Measurements from ENCODE around the gene SMIM20.

The SMIM20 gene

DNA sequence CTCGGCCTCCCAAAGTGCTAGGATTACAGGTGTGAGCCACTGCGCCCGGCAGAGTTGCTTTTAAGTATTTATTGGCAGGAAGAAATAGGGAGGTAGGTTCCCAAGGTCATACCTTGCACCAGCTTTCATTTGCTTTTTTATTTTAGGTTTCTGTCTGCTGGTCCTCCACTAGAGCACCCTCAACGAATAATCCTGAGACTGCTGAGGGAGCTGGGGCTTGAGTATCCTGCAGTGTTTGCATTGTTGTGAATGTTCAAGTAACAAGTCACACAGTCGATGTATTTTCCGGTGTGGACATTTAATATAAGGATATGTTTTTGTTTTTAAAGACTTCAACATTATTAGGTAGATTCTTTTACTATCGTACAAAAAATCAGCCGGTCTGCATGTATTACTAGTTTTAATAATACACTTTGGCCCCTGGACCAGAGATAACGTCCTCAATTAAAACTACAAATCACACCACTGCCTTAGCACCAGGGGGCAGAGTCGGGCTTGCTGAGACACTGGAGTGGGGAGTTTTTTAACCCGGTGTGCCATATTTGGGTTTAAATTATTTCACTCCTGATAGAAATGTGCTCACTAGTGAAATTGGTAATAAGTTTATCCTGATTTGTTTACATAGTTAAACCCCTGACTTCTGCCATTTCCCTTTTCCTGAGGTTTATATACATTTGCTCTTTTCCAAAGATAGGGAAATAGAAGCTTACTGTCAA is 11.6 kb downstream of the SMIM20 start:
- in situ Hi-C loops (cut with MboI; ENCODE audit: low sequenced_read_pairs): no loop called here

DNA sequence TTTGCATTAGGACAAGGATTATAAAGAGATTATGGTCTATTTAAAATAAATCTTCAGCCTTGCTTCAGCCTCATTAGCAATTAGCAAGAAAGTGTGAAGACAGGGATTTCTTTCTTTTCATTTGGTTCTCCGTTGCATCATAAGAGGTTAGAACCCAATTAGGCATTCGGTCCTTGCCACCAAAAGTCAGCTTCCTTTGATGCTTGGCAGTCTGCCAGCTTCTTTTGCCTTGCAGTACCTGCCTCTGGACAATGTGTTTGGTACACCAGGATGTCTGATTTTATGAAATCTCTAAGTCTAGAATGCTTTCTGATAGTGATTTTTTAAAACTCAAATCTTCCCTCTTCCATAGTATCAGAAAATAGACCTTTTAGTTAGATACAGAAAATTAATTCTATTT is 12.4 kb downstream of the SMIM20 start:
- in situ Hi-C loops (cut with MboI; ENCODE audit: low sequenced_read_pairs): no loop called here

DNA sequence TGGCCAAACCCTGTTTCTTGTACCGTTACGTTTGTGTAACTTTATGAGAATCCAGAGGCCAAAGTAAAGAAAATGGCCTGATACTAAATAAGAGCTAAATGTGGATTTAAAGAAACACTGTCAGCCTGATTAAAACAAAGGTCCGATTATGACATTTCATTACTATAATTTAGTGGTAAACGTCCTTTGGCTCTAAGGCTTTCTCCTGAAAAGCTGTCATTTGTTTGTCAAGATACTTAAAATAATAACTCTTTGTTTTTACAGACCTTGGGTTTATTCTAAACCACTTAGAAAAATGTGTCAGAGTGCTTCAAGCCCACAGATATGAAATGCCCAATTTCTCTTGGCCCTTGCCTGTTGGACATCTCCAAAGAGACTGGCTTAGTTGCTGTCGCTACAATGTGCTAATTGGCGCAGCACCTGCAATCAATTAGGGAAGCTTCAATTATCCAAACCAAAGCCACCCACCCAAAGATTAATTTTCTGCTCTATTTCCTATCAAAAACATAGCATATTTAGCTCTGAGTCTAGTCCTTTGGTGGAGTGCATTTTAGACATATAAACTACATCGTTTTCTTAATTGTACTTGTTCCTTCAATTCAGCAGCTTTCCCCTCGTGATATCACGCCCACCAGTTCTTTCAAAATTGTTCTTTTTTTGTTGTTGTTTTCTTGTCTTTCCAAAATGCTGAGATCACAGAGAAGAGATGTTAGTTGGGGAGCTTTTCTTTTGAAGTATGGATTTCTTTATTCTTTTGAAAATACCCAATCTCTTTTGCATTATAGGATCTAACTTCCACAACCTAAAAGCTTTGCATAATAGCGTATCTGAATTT is 13.6 kb downstream of the SMIM20 start:
- in situ Hi-C loops (cut with MboI; ENCODE audit: low sequenced_read_pairs): no loop called here

DNA sequence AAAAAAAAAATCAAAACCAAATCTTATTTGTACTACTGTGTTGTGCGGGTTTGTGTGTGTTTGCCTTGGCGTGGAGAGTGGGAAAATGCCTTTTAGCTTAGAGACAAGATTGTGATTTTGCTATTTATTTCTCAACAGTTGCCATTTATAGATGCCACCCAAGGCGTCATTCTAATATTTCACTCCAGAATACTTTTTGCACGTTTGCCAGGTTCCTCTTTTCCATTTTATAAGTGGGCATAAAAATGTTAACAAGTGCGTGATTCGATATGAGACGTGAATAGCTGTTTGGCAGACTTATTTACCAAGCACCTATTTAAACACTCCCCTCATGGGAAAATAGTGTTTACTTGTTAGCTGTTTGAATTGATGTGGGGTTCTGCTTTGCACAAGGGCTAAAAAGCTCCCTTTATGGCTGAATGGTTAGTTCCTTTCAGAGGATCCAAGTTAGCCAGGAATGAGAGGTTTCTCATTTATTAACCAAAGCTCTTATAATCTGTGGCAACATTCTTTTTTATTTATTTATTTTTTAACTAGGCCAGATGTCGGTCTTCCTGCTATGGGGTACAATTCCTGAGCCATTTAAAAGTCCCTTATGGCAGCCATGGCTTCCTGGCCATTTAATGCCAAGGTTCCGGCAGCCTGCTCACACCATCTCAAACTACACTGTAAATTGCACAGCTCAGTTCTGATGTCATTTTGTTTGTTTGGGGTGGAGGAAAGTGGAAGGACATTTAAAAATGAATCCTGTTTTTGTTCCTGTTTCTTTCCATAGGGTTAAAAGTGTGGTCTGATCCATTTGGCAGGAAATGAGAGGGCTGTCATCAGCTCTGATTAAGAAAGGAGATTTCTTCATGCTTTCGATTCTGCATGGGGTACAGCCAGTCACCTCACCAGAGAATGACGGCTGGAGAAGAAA is 14.6 kb downstream of the SMIM20 start:
- in situ Hi-C loops (cut with MboI; ENCODE audit: low sequenced_read_pairs): no loop called here

DNA sequence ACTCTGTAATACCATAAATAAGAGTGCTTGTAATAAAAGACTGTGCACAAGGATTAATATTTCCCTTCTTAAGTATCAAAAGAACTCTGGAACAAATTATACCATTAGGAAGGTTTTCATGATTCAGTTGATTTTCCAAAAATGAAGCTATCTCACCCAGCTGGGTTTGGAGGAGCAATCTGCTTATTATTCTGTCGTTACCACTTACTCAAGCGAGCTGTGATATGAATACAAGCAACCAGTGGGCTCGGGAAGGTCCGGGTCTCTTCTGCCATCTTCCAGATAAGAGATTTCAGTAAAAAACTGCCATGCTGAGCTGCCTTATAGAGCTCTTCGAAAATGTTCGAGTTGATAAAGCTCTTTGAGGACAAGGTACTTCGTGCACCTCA is 15.3 kb downstream of the SMIM20 start:
- in situ Hi-C loops (cut with MboI; ENCODE audit: low sequenced_read_pairs): no loop called here

DNA sequence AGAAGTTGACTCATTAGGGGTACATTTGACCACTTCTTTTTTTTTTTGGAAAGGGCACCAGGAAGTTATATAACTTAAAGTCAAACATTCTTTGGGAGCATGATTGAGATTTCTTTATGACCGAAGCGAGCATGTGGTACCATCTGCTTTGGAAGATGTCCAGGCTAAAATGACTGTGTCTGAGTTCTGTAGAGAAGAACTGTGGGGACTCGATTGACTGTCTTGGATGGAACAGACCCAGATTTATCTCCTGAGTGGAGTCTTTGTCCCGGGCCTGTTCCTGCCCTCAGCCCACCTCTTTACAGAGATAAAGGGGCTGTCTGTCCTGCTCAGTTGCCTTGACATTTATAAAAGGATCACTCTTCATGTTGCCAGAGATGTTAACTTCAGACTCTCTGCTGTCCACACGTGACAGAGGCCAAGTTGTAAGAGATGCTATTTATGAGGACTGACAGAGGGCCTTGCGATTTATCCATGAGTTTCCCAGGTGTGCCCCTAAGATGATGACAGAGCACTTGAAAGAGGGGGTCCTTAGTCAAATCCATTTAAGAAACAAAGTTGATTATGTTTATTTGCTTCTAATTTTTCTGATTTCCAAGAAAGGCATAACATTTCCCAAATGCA is 16.8 kb downstream of the SMIM20 start:
- in situ Hi-C loops (cut with MboI; ENCODE audit: low sequenced_read_pairs): no loop called here

DNA sequence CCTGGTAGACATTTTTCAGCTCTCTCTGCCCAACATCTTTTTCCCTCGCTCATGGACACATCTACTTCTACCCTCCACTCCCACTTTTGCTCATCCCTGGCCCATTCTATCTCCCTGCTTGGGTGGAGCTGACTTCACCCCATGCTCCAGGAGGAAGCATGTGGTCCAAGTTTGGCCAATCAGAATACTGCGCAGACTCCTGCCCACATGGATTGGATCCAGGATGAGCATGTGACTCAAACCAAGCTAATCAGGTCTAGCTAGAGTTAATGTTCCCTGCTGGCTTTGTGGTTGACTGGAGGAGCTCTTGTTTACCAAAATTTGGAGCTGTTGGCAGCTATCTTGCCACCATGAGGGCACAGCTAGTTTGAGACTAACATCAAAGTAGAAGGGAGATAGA is 22.7 kb downstream of the SMIM20 start:
- in situ Hi-C loops (cut with MboI; ENCODE audit: low sequenced_read_pairs): no loop called here

DNA sequence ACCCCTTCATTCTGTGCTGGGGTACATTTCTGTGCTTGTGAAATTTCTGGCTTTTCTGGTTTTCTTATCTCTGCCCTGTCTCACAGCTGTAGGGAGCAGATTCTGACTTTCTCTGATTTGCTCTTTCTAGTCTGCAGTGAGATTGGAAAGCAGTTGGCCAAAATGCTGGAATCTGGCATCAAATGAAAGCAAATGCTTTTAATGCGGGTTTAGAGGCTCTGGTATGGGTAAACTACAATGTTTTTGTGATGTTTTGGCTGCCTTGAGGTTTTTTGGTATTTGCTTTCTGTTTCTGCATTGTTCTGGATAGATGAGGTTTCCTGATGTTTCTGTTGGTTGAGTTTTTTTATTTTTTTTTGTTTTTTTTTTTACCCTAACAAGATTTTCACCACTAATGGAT is 23.8 kb downstream of the SMIM20 start:
- in situ Hi-C loops (cut with MboI; ENCODE audit: low sequenced_read_pairs): no loop called here

DNA sequence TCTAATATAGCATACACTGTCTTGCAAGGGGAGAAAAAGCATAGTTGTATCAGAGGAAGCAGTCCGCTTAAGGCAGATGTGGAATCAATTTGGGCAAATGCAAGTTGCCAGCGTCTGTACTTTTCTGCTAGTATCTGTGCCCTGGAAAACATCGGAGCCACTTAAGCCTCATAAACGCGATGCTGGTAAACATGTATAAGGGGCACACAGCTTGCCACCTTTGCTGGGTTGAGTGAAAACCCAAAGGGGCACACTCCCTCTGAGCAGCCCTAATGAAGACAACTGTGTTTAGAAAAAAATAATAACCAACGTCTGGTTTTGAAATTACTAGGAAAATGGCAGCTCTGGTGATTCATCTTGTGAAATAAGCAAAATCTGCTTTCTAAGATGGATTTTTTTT is 24.3 kb downstream of the SMIM20 start:
- in situ Hi-C loops (cut with MboI; ENCODE audit: low sequenced_read_pairs): no loop called here

DNA sequence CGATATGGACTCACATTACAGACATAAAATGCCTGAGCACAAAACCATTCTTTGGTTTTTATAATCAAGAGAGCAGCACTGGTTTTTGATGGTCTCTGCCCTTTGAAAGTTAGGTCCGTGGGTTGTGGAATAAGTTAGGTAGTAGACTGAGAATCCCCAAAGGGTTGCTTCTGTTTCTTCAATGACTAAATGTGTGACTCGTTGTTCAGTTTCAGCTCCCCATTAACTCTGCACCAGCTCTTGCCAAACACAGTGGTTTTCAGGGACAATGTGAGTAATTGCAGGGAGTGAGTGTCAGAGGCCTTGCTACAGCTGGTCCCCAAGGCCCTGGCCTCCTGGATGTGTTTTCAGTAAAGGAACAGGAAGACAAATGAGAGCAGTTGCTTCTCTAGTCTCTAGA is 24.8 kb downstream of the SMIM20 start:
- in situ Hi-C loops (cut with MboI; ENCODE audit: low sequenced_read_pairs): no loop called here

DNA sequence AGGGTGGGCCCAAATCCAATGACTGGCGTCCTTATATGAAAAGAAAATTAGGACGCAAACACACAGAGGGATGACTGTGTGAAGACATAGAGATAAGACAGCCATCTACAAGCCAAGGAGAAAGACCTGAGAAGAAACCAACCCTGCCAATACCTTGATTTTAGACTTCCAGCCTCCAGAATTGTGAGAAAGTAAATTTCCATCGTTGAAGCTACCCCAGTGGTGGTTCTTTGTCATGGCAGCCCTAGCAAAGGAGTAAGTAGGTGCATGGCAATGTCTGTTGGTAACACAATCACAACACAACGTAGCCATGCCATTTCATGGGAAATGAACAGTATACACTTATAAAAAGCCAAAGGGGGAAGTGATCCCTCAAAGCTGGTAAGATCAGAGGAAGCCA is 25.3 kb downstream of the SMIM20 start:
- in situ Hi-C loops (cut with MboI; ENCODE audit: low sequenced_read_pairs): no loop called here

DNA sequence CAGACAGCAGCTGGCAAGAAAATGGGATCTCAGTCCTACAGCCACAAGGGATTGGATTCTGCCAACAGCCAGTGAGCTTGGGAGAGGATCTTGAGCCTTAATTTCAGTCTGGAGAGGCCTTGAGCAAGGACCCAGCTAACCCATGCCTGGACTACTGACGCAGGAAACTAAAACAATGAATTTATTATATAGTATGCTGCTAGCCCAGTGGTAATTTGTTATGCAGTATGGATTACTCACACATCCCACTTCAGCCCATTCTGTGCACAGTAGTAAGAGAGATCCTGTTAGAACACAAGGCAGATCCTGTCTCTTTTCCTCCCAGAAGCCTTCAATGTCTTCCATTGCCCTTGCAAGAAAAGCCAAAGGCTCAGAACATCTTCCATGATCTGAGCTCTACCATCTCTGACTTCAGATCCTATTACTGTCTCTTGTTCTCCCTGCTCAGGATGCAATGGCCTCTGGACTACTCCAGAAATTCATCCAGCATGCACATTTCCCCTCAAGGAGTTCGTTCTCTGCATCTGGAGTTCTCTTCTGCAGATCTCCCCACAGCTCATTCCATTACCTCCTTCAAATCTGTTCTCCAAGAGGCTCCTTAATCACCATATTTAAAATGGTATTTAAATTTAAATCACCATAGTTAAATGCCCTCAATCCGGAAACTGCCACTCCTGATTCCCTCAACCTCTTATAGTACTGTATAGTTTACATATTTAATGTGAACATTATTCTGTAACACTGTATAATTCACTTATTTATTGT is 27.6 kb downstream of the SMIM20 start:
- in situ Hi-C loops (cut with MboI; ENCODE audit: low sequenced_read_pairs): no loop called here

DNA sequence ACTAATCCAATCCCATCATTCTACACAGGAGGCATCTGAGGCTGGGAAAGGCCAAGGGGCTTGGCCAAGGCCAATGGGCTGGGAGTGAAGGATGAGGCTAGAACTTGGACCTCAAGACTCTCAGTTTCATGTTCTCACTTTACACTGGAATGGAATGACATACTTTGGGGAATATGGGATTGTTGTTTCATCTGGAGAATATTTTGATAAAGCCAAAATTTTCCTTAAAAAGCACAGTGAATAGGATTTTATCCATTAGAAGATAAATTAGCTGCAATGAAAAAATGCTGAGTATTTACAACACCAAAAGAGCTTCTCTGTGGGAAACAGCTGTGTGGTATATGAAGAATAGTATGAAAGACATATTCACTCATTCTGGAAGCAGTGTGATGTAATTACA is 29.3 kb downstream of the SMIM20 start:
- in situ Hi-C loops (cut with MboI; ENCODE audit: low sequenced_read_pairs): no loop called here

DNA sequence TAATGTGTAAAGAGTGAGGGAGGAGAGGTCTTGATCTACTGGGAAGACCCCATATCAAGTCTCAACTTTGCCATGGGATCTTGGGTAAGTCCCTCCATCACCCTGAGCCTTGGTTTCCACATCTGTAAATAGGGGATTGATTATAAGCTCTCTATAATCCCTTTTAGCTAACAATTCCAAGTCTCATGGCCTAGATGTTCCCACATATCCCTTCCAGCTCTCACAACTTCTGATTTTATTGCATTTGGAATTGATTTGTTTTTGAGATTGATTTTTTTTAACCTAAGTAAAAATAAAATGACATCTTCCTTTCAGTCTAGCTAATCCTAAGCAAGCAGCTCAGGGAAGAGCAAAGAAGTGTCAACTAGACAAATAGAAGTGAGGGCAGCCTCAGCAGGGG is 29.8 kb downstream of the SMIM20 start:
- in situ Hi-C loops (cut with MboI; ENCODE audit: low sequenced_read_pairs): no loop called here

DNA sequence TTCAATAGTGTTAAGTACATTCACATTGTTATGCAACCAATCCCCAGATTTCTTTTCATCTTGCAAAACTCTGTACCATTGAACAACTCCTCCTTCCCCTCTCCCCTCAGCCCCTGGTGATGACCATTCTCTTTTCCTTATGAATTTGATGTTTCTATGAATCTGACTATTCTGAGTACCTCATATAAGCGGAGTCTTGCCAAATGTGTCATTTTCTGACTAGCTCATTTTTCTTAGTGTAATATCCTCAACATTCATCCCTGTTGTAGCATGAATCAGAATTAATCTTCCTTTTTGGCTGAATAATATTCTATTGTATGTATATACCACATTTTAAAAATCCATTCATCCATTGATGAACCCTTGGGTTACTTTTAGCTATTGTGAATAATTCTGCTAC is 34.0 kb downstream of the SMIM20 start:
- in situ Hi-C loops (cut with MboI; ENCODE audit: low sequenced_read_pairs): no loop called here

DNA sequence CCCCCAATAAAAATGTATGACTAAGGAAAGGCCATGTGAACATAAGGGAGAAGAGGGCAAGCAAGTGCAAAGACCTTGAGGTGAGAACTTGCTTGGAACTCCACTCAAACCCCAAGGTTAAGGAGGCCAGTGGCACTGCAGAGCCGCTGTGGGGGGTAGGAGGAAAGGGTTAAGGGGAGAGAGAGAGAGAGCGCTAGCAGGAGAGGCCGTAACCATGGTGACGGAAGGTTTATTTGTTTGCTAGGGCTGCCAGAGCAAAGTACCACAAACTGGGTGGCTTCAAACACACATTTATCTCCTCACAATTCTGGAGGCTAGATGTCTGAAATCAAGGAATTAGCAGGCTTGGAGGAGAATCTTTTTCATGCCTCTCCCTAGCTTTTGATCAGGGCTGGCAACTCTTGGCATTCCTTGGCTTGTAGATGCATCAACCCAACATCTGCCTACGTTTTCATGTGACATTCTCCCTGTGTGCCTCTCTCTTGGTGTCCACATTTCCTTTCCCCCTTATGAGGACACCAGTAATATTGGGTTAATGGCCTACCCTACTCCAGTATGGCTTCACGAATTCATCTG is 35.2 kb downstream of the SMIM20 start:
- in situ Hi-C loops (cut with MboI; ENCODE audit: low sequenced_read_pairs): no loop called here

DNA sequence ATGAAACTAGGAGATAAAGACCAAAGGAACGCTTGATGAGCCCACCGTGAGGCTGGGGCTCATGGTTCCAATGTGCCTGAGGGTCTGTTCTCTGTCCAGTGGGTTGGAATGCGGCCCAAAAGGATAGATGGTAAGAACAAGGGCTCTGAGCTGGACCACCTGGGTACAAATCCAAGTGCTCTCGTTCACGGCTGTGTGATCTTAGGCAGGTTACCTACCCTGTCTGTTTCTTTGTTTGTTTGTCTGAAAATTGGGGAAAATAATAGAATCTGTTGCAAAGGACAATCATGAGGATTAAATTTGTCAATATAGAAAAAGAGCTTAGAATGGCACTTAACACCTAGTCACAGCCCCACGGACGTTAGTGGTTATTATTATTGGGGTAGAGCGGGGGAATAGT is 36.0 kb downstream of the SMIM20 start:
- in situ Hi-C loops (cut with MboI; ENCODE audit: low sequenced_read_pairs): no loop called here

DNA sequence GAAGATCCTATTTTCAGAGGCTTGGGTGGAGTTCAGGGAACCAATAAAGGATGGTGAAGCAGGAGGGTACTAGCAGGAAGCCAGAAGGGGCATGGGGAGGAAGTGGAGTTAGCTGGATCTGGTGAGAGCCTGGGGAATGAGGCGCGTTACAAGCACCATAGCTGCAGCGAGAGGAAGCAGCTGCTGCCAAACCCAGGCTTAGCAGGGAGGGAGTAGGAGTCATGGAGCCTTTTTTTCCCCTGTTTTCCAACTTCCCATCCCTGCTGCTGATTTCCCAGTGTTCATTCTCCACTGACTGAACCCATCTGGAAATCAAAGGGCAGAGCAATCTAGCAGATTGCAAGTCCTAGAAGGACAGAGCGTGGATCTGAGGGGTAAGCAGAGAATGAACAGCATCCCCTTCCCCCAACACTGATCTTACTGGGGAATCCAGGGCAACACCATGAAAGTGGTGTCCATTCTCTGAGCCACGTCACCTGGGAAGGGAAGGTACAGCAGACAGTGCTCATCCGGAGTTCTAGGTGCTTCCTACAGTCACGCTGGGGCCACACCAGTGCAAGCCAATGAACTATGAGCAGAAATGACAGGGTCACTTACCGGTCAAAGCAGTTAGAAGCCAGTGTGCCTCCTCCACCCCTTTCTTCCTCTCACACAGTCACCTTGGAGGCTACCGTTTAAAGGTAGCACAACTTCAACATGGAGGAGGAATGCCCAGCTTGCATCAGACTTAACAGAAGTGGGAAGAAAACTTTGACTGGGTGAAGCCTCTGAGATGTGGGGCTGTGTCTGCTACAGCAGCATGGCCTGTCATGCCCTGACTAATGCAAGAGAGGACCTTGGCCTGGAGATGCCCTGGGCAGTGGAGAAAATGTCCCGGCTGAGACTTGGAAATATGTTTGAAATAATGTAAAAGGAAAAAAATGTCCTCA is 36.7 kb downstream of the SMIM20 start:
- in situ Hi-C loops (cut with MboI; ENCODE audit: low sequenced_read_pairs): no loop called here

DNA sequence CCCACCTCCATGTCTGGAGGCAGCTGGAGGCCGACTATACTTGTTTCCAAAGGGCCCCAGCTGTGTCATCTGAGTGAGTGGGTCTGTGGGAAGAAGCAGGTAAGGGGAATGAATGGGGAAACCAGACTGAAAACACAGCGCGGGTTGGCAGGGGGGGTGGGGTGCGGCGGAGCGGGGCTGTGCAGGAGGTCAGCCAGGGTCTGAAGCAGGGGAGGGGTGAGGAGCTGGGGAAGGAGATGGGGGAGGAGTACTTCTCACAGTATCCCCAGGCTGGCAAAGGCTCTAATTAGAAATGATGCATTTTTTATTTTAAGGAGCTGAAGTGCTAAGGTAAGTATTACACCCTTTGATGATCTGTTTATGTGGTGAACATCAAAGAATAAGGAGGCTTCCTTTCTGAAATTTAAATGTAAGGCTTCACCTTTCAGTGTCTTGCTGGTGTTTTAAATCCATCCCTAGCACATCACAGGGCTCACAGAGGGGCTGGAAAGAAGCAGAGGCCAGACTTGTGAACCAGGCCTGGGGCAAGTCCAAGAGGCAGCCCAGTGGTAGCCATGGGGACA is 37.5 kb downstream of the SMIM20 start:
- in situ Hi-C loops (cut with MboI; ENCODE audit: low sequenced_read_pairs): no loop called here
